ENCODE measurements around the gene CARD14.

DNA sequence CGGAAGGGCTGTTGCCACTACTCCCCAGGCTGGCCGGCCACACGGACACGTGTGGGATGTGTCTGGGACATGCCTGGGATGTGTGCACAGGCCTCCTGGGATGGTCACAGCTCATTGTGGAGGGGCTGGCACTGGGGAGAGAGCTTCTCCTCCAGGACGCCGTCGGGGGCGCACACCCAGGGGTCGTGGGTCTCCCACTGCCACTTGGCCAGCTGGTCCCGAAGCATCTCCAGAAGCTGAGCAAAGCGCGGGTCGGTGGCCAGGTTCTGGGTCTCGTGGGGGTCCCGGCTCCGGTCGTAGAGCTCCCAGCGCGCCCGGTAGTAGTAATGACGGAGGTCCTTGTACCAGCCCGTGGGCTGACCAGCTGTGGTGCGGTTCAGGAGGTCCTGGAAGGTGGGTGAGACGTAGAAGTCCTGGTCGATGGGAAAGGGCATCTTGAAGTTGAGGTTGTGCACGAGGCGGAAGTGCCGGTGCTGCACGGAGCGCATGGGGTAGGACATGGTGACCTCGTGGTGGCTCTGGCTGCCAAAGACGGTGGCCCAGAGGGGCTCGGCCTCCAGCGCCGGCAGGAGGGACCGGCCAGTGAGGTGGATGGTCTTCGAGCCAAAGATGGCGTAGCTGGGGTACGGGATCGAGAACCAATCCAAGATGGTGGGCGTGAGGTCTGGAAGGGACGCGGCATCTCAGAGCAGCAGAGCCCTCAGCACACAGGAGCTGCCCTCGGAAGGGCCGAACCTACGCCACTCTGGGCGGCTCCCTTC, 40.7 kb downstream of the CARD14 start:
- TF ChIP-seq CTCF (IDR thresholded peaks at IDR 0.05): no peak
- no peak for TF ChIP-seq POLR2A (IDR thresholded peaks at IDR 0.05)

Measured in right lobe of liver (tissue), 4 donors.